Astrocyte (in vitro differentiated cells and primary cell): Measurements from ENCODE around the gene SRSF1. TPM values are rescaled to one million over a fixed set of nuclear protein-coding genes. Genes with fewer than 3 reads are reported as not detected.

Source experiments
- DNase-seq: peaks from one replicate; pipeline ENCODE4 v3.0.0-alpha.2; 2010; ENCODE audit warnings: low read depth
- FAIRE-seq: peaks from 2 replicates; lab custom pipeline; 2011; peaks lifted over from hg19 to GRCh38; lab: Jason Lieb, UNC
- H2AFZ ChIP-seq: 2 replicates; pipeline ENCODE4 v1.6.0; 2012; ENCODE audit warnings: low read depth, low read length, inconsistent platforms
- H3K27ac ChIP-seq: 2 replicates; pipeline ENCODE4 v1.5.1; 2011; ENCODE audit warnings: low read depth, low read length, inconsistent platforms
- H3K27me3 ChIP-seq: 2 replicates; pipeline ENCODE4 v1.6.0; 2011; ENCODE audit warnings: low read length, inconsistent platforms; ENCODE audit not compliant: insufficient read depth
- H3K36me3 ChIP-seq: 2 replicates; pipeline ENCODE4 v1.5.1; 2011; ENCODE audit warnings: low read length, inconsistent platforms; ENCODE audit not compliant: insufficient read depth
- H3K4me1 ChIP-seq: 2 replicates; pipeline ENCODE4 v1.5.1; 2011; ENCODE audit warnings: low read length, inconsistent platforms; ENCODE audit not compliant: insufficient read depth
- H3K4me2 ChIP-seq: 2 replicates; pipeline ENCODE4 v1.6.0; 2012; ENCODE audit warnings: low read length, inconsistent platforms
- H3K4me3 ChIP-seq: 2 replicates; pipeline ENCODE4 v1.5.1; 2011; ENCODE audit warnings: low read depth, mild to moderate bottlenecking, low read length, inconsistent platforms; ENCODE audit not compliant: insufficient read depth
- H3K79me2 ChIP-seq: 2 replicates; pipeline ENCODE4 v1.6.0; 2012; ENCODE audit warnings: mild to moderate bottlenecking, low read length, inconsistent platforms; ENCODE audit not compliant: insufficient read depth
- H3K9ac ChIP-seq: 2 replicates; pipeline ENCODE4 v1.6.0; 2012; ENCODE audit warnings: mild to moderate bottlenecking, low read length, inconsistent platforms
- H3K9me3 ChIP-seq: 2 replicates; pipeline ENCODE4 v1.5.1; 2012; ENCODE audit warnings: low read depth, mild to moderate bottlenecking, low read length, inconsistent platforms; ENCODE audit not compliant: insufficient read depth
- H4K20me1 ChIP-seq: 2 replicates; pipeline ENCODE4 v1.6.0; 2012; ENCODE audit warnings: low read length, inconsistent platforms; ENCODE audit not compliant: insufficient read depth
- H3K27ac Mint-ChIP-seq: one replicate; pipeline ENCODE4 v1.8.0; 2021; ENCODE audit warnings: mild to moderate bottlenecking, mixed read lengths; ENCODE audit not compliant: unreplicated experiment
- H3K27me3 Mint-ChIP-seq: one replicate; pipeline ENCODE4 v1.8.0; 2021; ENCODE audit warnings: low read depth, mixed read lengths; ENCODE audit not compliant: unreplicated experiment
- H3K36me3 Mint-ChIP-seq: one replicate; pipeline ENCODE4 v1.8.0; 2021; ENCODE audit warnings: low read depth, mixed read lengths; ENCODE audit not compliant: unreplicated experiment
- H3K4me1 Mint-ChIP-seq: one replicate; pipeline ENCODE4 v1.8.0; 2021; ENCODE audit warnings: low read depth, mixed read lengths; ENCODE audit not compliant: unreplicated experiment
- H3K4me3 Mint-ChIP-seq: one replicate; pipeline ENCODE4 v1.8.0; 2021; ENCODE audit warnings: mild to moderate bottlenecking, moderate library complexity, mixed read lengths; ENCODE audit not compliant: unreplicated experiment
- H3K9me3 Mint-ChIP-seq: one replicate; pipeline ENCODE4 v1.8.0; 2021; ENCODE audit warnings: mild to moderate bottlenecking, mixed read lengths; ENCODE audit not compliant: unreplicated experiment
- EZH2 ChIP-seq: IDR thresholded peaks from 2 replicates; pipeline ENCODE4 v1.6.1; 2012; ENCODE audit warnings: mild to moderate bottlenecking, low read length, inconsistent platforms; ENCODE audit not compliant: insufficient read depth
- total RNA-seq: library from RNA; stranded (reverse); gene quantifications from 2 replicates; pipeline ENCODE4 v1.2.1, GENCODE V29; 2021
- TF ChIP-seq, protein P1 (sequence below): IDR thresholded peaks from 2 replicates; pipeline ENCODE4 v1.5.1; 2011; ENCODE audit warnings: low read depth, mild to moderate bottlenecking, inconsistent platforms, low read length, moderate library complexity; ENCODE audit not compliant: insufficient read depth

SRSF1 gene
- total RNA-seq, 1 donor from 2014 or later, result 196 TPM

DNA sequence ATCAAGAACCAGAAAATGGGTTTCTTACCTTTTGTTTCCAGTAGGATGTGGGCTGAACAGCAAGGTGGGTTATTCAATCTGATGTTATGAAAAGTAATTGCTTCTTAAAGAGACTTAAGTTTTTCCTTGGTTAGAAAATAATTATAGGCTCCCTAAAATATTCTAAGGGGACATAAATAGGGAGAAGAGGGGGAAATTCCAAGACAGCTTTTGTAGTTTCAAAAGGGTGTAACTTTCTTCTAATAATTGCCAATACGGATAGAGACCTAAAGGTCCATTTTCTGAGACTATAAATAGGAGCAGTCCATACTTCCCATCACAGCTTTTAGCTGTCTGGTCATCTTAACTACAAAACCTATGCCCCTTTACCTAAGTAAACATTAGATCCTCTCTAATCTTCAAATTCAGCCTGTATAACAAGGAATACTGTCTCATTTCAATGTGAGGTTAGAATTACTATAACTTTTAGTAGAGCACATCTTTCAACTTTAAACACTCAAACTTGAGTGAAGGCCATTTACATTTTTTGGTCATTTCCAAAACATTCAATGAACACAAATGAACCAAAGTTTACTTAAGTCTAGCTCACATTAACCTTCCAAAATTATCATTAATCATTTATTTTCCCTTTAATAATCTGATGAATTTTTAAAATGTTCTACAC lies 5.5 kb downstream of the SRSF1 start:
- FAIRE-seq (no peak), DNase-seq (no peak)
- Histone ChIP-seq H3K27ac (no peak overlapping the region), H3K4me3 (no peak overlapping the region), H3K36me3 (peaks cover 57% of the 10 kb centered on the region), H4K20me1 (peaks cover 84% of the 10 kb centered on the region), H3K79me2 (peaks cover 66% of the 10 kb centered on the region), H3K4me2 (no peak overlapping the region), H3K9ac (peak overlapping the region; percentile 2), H3K4me1 (peaks cover 22% of the 10 kb centered on the region), H3K27me3 (no peaks in the 10 kb centered on the region), H3K9me3 (no peaks in the 10 kb centered on the region), H2AFZ (no peak overlapping the region)
- Mint-ChIP-seq H3K4me3 (peak overlapping the region; percentile 29), H3K27ac (no peak overlapping the region), H3K4me1 (peaks cover 30% of the 10 kb centered on the region), H3K9me3 (no peaks in the 10 kb centered on the region), H3K27me3 (no peaks in the 10 kb centered on the region), H3K36me3 (peaks cover 20% of the 10 kb centered on the region)
- TF ChIP-seq, protein P1, sequence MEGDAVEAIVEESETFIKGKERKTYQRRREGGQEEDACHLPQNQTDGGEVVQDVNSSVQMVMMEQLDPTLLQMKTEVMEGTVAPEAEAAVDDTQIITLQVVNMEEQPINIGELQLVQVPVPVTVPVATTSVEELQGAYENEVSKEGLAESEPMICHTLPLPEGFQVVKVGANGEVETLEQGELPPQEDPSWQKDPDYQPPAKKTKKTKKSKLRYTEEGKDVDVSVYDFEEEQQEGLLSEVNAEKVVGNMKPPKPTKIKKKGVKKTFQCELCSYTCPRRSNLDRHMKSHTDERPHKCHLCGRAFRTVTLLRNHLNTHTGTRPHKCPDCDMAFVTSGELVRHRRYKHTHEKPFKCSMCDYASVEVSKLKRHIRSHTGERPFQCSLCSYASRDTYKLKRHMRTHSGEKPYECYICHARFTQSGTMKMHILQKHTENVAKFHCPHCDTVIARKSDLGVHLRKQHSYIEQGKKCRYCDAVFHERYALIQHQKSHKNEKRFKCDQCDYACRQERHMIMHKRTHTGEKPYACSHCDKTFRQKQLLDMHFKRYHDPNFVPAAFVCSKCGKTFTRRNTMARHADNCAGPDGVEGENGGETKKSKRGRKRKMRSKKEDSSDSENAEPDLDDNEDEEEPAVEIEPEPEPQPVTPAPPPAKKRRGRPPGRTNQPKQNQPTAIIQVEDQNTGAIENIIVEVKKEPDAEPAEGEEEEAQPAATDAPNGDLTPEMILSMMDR, result no peak
- no peak for TF ChIP-seq EZH2

DNA sequence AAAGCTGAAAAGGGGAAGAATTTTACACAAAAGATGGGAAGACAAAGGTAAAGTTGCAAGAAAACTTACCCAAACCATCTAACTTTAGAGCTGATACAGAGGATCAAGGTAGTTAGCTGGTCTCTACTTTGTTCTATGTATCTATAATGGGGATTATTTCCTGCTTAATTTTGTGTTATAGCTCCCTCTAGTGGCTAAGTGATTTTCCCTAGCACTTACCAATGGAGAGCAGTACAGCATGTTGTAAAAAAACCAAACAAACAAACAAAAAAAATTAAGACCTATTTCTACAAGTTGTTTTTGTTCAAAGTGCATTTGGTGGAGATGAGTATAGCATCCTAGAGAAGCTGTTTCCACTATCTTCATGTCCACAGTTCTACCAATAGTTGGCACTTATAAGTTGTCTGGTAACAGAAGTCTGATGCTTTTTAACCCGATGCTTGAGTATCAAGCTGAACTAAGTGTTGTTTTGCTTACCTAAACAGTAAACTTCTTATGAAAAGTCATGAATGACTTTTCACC lies 7.5 kb downstream of the SRSF1 start:
- no peak overlapping the region for H3K4me3 Mint-ChIP-seq
- Histone ChIP-seq H3K4me2 (no peak overlapping the region), H3K9me3 (no peaks in the 10 kb centered on the region), H3K36me3 (peaks cover 45% of the 10 kb centered on the region), H3K79me2 (peaks cover 46% of the 10 kb centered on the region), H3K4me3 (no peak overlapping the region), H4K20me1 (peaks cover 70% of the 10 kb centered on the region), H3K4me1 (peaks cover 8% of the 10 kb centered on the region), H3K9ac (no peak overlapping the region), H3K27ac (no peak overlapping the region), H3K27me3 (no peaks in the 10 kb centered on the region), H2AFZ (no peak overlapping the region)
- no peaks in the 10 kb centered on the region for H3K27me3 Mint-ChIP-seq
- H3K27ac Mint-ChIP-seq, result peak overlapping the region; percentile 47
- peaks cover 10% of the 10 kb centered on the region for H3K36me3 Mint-ChIP-seq
- FAIRE-seq (no peak), DNase-seq (peak; percentile 37)
- no peaks in the 10 kb centered on the region for H3K9me3 Mint-ChIP-seq
- H3K4me1 Mint-ChIP-seq, result peaks cover 33% of the 10 kb centered on the region
- no peak for TF ChIP-seq EZH2
- TF ChIP-seq, protein P1, result peak; percentile 96

DNA sequence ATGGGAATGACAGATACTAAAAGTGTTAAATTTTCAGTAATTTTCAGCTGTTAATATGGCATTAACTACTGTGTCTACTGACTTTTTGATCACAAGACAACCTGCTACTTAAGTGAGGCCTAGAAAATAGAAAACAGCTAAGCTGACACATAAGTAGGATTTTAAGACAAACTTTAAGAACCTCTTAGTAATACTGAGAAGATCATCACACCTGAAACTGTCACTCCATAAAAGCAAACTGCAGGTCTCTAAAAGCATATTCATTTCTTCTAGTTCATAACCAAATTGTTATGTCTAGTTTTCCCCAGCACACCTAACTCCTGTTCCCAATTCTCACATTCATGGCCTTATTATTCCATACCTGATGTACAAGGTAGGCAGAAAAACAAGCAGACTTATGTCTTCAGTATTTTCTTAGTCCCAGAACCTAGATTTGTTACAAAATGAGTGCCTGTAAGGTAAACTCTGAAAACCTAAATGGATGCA lies 8.0 kb downstream of the SRSF1 start:
- H3K9ac ChIP-seq, result no peak overlapping the region
- no peaks in the 10 kb centered on the region for H3K9me3 ChIP-seq
- Mint-ChIP-seq H3K27me3 (no peaks in the 10 kb centered on the region), H3K9me3 (no peaks in the 10 kb centered on the region), H3K27ac (peak overlapping the region; percentile 47), H3K4me1 (peaks cover 35% of the 10 kb centered on the region), H3K4me3 (no peak overlapping the region), H3K36me3 (peaks cover 10% of the 10 kb centered on the region)
- no peak overlapping the region for H3K4me3 ChIP-seq
- FAIRE-seq (no peak), DNase-seq (no peak)
- H3K79me2 ChIP-seq, result peaks cover 41% of the 10 kb centered on the region
- H2AFZ ChIP-seq, result no peak overlapping the region
- peaks cover 3% of the 10 kb centered on the region for H3K4me1 ChIP-seq
- TF ChIP-seq, protein P1, result no peak
- no peak for TF ChIP-seq EZH2
- no peak overlapping the region for H3K4me2 ChIP-seq
- H3K27me3 ChIP-seq, result no peaks in the 10 kb centered on the region
- peaks cover 40% of the 10 kb centered on the region for H3K36me3 ChIP-seq
- H3K27ac ChIP-seq, result no peak overlapping the region
- H4K20me1 ChIP-seq, result peaks cover 64% of the 10 kb centered on the region
